K562 treated with DMSO at 1 percent for 48 hours (cell line): ENCODE measurements around the gene RGP1. TPM values are rescaled to one million over a fixed set of nuclear protein-coding genes. Genes with fewer than 3 reads are reported as not detected.

Experiments
- total RNA-seq: library from RNA; unstranded; fragments of 300-600 nt; gene quantifications from 2 replicates; pipeline ENCODE4 v1.2.3, GENCODE V29; 2022; ENCODE audit warnings: low replicate concordance; ENCODE audit errors: extremely low read depth

RGP1 gene, protein sequence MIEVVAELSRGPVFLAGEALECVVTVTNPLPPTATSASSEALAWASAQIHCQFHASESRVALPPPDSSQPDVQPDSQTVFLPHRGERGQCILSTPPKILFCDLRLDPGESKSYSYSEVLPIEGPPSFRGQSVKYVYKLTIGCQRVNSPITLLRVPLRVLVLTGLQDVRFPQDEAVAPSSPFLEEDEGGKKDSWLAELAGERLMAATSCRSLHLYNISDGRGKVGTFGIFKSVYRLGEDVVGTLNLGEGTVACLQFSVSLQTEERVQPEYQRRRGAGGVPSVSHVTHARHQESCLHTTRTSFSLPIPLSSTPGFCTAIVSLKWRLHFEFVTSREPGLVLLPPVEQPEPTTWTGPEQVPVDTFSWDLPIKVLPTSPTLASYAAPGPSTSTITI
- total RNA-seq, result not detected in 2 replicates

DNA sequence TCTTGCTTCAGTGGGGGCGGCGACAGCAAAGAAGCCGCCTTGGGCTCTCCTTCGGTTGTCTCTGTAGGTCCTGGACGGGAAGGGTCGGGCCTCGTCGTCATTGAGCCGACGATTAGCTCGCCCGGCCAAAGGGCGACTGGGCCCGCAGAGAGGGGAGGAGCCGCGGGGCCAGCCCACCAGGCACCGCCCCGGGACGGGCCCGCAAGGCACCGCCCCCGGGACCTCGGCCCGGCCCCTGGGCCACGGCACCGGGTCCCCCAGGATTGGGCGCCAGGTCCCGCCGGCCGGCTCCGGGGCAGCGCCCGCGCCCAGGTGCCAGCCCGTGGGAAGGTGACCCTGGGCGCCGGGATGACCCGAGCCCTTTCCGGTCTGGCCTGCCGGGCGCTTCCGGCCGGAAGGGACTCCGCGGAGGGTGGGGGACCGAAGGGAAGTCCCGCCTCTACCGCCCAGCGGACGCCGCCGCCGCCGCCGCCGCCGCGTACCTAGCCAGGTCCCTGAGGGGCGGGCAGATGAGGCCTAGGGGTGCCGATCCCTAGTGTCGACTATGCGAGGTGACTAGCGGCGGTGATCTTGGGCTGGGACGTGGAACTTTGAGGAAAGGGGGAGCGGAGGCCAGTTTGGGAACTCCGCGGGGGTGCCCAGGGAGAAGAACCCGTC is at the start of gene RGP1, which contains the start of gene GBA2:
TSS of gene RGP1 (plus strand) at position 430 of the 657 bp plus-strand sequence. CDS start 469 bp downstream, outside the sequence.
TSS of gene GBA2 (minus strand) at position 371 of the 657 bp plus-strand sequence. CDS start 524 bp downstream, outside the sequence.

DNA sequence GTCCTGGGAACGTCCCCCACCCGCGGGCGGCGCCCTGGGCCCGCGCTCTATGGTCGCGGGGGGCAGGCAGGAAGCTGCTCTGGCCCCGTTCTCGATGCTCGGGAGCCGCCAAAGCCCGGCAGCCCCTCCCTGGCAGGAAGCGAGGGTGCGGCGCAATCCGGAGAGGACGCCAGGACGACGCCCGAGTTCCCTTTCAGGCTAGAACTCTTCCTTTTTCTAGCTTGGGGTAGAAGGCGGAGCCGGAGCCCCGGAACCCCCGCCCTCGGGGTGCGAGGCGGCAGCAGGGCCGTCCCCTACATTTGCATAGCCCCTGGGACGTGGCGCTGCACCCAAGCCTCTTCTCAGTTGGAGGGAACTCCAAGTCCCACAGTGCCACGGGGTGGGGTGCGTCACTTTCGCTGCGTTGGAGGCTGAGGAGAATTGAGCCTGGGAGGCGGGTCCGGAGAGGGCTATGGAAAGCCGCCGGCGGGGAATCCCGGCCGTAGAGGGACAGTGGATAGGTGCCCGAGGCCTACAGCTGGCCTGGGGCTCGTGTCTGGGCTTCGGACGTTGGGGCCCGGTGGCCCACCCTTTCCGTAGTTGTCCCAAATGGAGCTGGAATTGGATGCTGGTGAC is 16.8 kb upstream of the RGP1 start, which contains the start of the genes CREB3 and TLN1:
TSS of gene CREB3 (plus strand) at position 482 of the 615 bp plus-strand sequence. CDS start at position 589, 107 bp downstream.
TSS of gene TLN1 (minus strand) at position 11 of the 615 bp plus-strand sequence. CDS start 6,501 bp downstream, outside the sequence.

DNA sequence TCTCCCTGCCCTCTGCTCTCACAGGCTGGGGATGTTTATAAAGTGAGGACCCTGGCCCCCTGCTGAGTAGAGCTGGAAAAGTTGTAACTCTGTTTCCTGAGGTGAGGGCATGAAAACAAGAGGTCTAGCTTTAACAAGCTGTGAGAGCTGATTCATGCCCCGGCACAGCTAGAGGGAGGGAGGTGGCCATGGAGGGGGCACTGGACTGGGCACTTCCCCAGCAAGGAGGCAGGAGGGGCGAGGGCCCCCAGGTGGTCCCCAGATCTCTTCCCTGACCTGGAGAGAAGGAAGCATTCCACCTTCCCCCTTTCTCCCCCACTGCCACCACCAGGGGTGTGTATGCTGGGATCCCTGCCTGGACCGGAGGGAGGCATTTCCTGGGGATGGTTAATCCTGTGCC is 5.2 kb downstream of the RGP1 start, which contains the start of gene MSMP:
TSS of gene MSMP (minus strand) at position 13 of the 400 bp plus-strand sequence. CDS start 147 bp downstream, outside the sequence.

DNA sequence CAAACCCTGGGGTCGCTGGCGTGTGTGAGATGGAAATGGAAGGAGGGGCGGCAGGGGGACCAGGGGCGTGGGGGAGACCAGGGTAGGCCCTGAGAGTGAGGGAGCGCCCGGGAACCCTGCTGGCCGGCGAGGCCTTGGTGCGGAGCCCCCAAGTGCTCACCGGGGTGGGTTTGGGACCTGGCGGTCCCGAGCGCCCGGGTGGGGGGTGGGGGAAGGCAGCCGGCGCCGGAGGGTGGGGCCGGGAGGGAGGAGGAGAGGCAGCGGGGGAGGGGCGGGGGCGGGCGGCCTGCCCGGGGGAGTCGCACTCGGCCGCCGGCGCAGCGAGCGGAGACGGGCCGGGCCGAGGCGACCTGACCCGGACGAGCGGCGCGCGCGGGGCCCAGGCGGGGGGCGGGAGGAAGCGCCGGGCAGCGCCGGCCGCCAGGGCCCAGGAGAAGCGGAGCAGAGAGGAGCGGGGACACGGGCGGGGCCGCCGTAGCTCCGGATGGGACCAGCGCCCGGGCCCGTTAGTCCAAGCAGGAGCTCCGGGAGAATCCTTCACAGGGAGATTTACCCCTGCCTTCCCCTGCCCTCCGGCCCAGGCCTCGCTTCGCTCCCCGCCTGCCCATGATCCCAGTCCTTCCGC is 42.3 kb downstream of the RGP1 start, which contains the start of gene NPR2:
TSS of gene NPR2 (plus strand) at position 295 of the 625 bp plus-strand sequence. CDS start 818 bp downstream, outside the sequence.

Other genes with a start within 250 kb of the RGP1 start
- gene TESK1, start 144.0 kb upstream of the RGP1 start, total RNA-seq, result not detected in 2 replicates
- not detected in 2 replicates for gene CD72, start 130.9 kb upstream of the RGP1 start, total RNA-seq
- not detected in 2 replicates for gene SIT1, start 98.4 kb upstream of the RGP1 start, total RNA-seq
- not detected in 2 replicates for gene RMRP, start 91.3 kb upstream of the RGP1 start, total RNA-seq
- gene CCDC107, start 91.0 kb upstream of the RGP1 start, total RNA-seq, result not detected in 2 replicates
- gene ARHGEF39, start 84.1 kb upstream of the RGP1 start, total RNA-seq, result not detected in 2 replicates
- not detected in 2 replicates for gene CA9, start 75.4 kb upstream of the RGP1 start, total RNA-seq
- not detected in 2 replicates for gene TPM2, start 59.4 kb upstream of the RGP1 start, total RNA-seq
- gene TLN1, start 17.1 kb upstream of the RGP1 start, total RNA-seq, result 65.0 and 713 TPM in 2 replicates
- gene CREB3, start 16.6 kb upstream of the RGP1 start, total RNA-seq, result not detected in 2 replicates
- gene GBA2, start 59 bp upstream of the RGP1 start, total RNA-seq, result not detected in 2 replicates
- gene MSMP, start 5.0 kb downstream of the RGP1 start, total RNA-seq, result not detected in 2 replicates
- gene NPR2, start 42.3 kb downstream of the RGP1 start, total RNA-seq, result not detected in 2 replicates
- not detected in 2 replicates for gene SPAG8, start 63.0 kb downstream of the RGP1 start, total RNA-seq
- not detected in 2 replicates for gene HINT2, start 65.8 kb downstream of the RGP1 start, total RNA-seq
- not detected in 2 replicates for gene FAM221B, start 79.4 kb downstream of the RGP1 start, total RNA-seq
- not detected in 2 replicates for gene TMEM8B, start 79.9 kb downstream of the RGP1 start, total RNA-seq
- not detected in 2 replicates for gene OR13J1, start 121.1 kb downstream of the RGP1 start, total RNA-seq
- gene HRCT1, start 156.9 kb downstream of the RGP1 start, total RNA-seq, result not detected in 2 replicates
- not detected in 2 replicates for gene SPAAR, start 160.2 kb downstream of the RGP1 start, total RNA-seq
- not detected in 2 replicates for gene OR2S2, start 208.9 kb downstream of the RGP1 start, total RNA-seq